B cell (primary cell): ENCODE measurements around the gene KIRREL3. TPM values are rescaled to one million over a fixed set of nuclear protein-coding genes. Genes with fewer than 3 reads are reported as not detected.

Experiments used
- ATAC-seq: fragments of 200-7000 bp; cut with Tn5 transposase; one replicate; pipeline ENCODE4 v1.10.0; 2021; ENCODE audit warnings: low read depth, mild to moderate bottlenecking, moderate number of reproducible peaks, moderate library complexity
- CTCF ChIA-PET: fragments of 350-600 bp; sonication (Branson Sonifier 250); formaldehyde crosslinking; loops from one replicate; lab custom pipeline; 2021; ENCODE audit warnings: antibody characterized with exemption, inconsistent platforms; lab: Charles Lee
- POLR2A ChIA-PET: fragments of 350-600 bp; sonication (Branson Sonifier 250); formaldehyde crosslinking; loops from one replicate; lab custom pipeline; 2021; ENCODE audit warnings: antibody characterized with exemption; lab: Charles Lee
- DNase-seq: peaks from one replicate; pipeline ENCODE4 v3.0.0; 2013
- H2AFZ ChIP-seq: 2 replicates; pipeline ENCODE4 v1.6.1; 2012; ENCODE audit warnings: mild to moderate bottlenecking, low read depth, low read length; ENCODE audit not compliant: insufficient read depth, poor library complexity, severe bottlenecking
- H3K27ac ChIP-seq, 2 donors: 1 replicate in 1 of 2; 2 replicates in 1 of 2; pipeline ENCODE4 v1.5.1; 2012 to 2013; ENCODE audit warnings: low read length in 2 of 2, mild to moderate bottlenecking in 2 of 2, moderate library complexity in 1 of 2
- H3K27me3 ChIP-seq, 4 experiments: fragments of 200-600 bp in 1 of 4; sonication (generic) in 1 of 4; replicated peaks in 1 of 4; 1 replicate in 2 of 4; 2 replicates in 2 of 4; pipeline versions ENCODE4 v1.6.1 to v1.7.0; 2013 to 2016; ENCODE audit warnings: low read length in 3 of 4, mild to moderate bottlenecking in 2 of 4, mixed read lengths in 1 of 4, moderate library complexity in 1 of 4; ENCODE audit not compliant: insufficient read depth in 4 of 4, control insufficient read depth in 3 of 4; ENCODE audit errors: control extremely low read depth in 1 of 4
- H3K36me3 ChIP-seq, 2 experiments: replicated peaks in 1 of 2; 1 replicate in 1 of 2; 2 replicates in 1 of 2; pipeline versions ENCODE4 v1.6.1 to v1.7.1; 2013; ENCODE audit warnings: low read length in 1 of 2; ENCODE audit not compliant: insufficient read depth in 2 of 2, control insufficient read depth in 1 of 2; ENCODE audit errors: control extremely low read depth in 1 of 2, extremely low read depth in 1 of 2
- H3K4me1 ChIP-seq, 2 donors: fragments of 200-600 bp in 1 of 2; sonication (generic) in 1 of 2; 1 replicate in 1 of 2; 2 replicates in 1 of 2; pipeline versions ENCODE4 v1.5.1 to v1.6.1; 2013 to 2017; ENCODE audit warnings: low read length in 2 of 2; ENCODE audit not compliant: control insufficient read depth in 2 of 2, insufficient read depth in 2 of 2
- H3K4me2 ChIP-seq: replicated peaks from 2 replicates; pipeline ENCODE3; 2012; ENCODE audit warnings: mild to moderate bottlenecking, low read depth, low read length; ENCODE audit not compliant: poor library complexity, severe bottlenecking
- H3K4me3 ChIP-seq, 5 experiments: fragments of 200-600 bp in 1 of 5; sonication (generic) in 1 of 5; 1 replicate in 3 of 5; 2 replicates in 2 of 5; pipeline versions ENCODE4 v1.5.1 to v1.7.0; 2011 to 2016; ENCODE audit warnings: low read length in 4 of 5, mild to moderate bottlenecking in 4 of 5, low read depth in 2 of 5, control low read depth in 1 of 5, moderate library complexity in 1 of 5; ENCODE audit not compliant: insufficient read depth in 1 of 5; ENCODE audit errors: control extremely low read depth in 1 of 5, extremely low read depth in 1 of 5
- H3K79me2 ChIP-seq: fragments of 200-600 bp; sonication (generic); one replicate; pipeline ENCODE4 v1.6.0; 2016; ENCODE audit warnings: low read length; ENCODE audit not compliant: control insufficient read depth, insufficient read depth
- H3K9ac ChIP-seq: fragments of 200-600 bp; sonication (generic); 2 replicates; pipeline ENCODE4 v1.6.1; 2017; ENCODE audit warnings: mild to moderate bottlenecking, low read length, moderate library complexity
- H3K9me3 ChIP-seq, 3 donors: one replicate each; pipeline versions ENCODE4 v1.6.1 to v1.7.1; 2013; ENCODE audit warnings: low read length in 2 of 3; ENCODE audit not compliant: control insufficient read depth in 2 of 3, insufficient read depth in 1 of 3; ENCODE audit errors: control extremely low read depth in 1 of 3
- H4K20me1 ChIP-seq: 2 replicates; pipeline ENCODE4 v1.6.0; 2012; ENCODE audit warnings: mild to moderate bottlenecking, low read length; ENCODE audit not compliant: insufficient read depth, control insufficient read depth, poor library complexity, severe bottlenecking
- H3K27ac Mint-ChIP-seq: one replicate; pipeline ENCODE4 v1.8.0; 2021; ENCODE audit warnings: mixed read lengths
- H3K27me3 Mint-ChIP-seq: one replicate; pipeline ENCODE4 v1.8.0; 2021; ENCODE audit warnings: mixed read lengths
- H3K4me1 Mint-ChIP-seq: one replicate; pipeline ENCODE4 v1.8.0; 2021; ENCODE audit warnings: mixed read lengths
- H3K4me3 Mint-ChIP-seq: one replicate; pipeline ENCODE4 v1.8.0; 2021; ENCODE audit warnings: mixed read lengths
- H3K9me3 Mint-ChIP-seq: one replicate; pipeline ENCODE4 v1.8.0; 2022; ENCODE audit warnings: mixed read lengths; ENCODE audit not compliant: insufficient read depth
- CTCF ChIP-seq: fragments of 200-600 bp; IDR thresholded peaks from one replicate; pipeline ENCODE4 v1.8.0; 2022; ENCODE audit warnings: antibody characterized with exemption, mild to moderate bottlenecking
- EZH2 ChIP-seq: IDR thresholded peaks from 2 replicates; pipeline ENCODE4 v1.6.1; 2012; ENCODE audit warnings: borderline replicate concordance, low read depth, mild to moderate bottlenecking, moderate library complexity, low read length; ENCODE audit not compliant: insufficient read depth, poor library complexity, severe bottlenecking
- WGBS: methylation state at CpG from one replicate; pipeline ENCODE4 v1.1.5; 2013; ENCODE audit warnings: missing lambda C conversion rate; ENCODE audit not compliant: insufficient coverage; 5-methylcytosine and 5-hydroxymethylcytosine counted together
- intact Hi-C: fragments of 100-400 bp; cut with micrococcal nuclease; formaldehyde crosslinking; loops from one replicate; pipeline ENCODE4 v1.10.0; 2022
- polyA plus RNA-seq: library from polyadenylated mRNA; depleted of rRNA; stranded (reverse); fragments of >200 nt; gene quantifications from 2 replicates; pipeline ENCODE4 v1.2.3, GENCODE V29; 2012
- total RNA-seq, 2 donors: library from RNA; stranded (reverse); fragments of 120-200 nt in 1 of 2; gene quantifications; 1 replicate in 1 of 2; 2 replicates in 1 of 2; pipeline versions ENCODE4 v1.2.3 to v1.2.4, GENCODE V29; 2013 to 2022

Gene KIRREL3
- total and polyA plus RNA-seq, 2 donors (not counting 1 experiment from before 2014, with no cell fraction given) = not detected

- H4K20me1 ChIP-seq = no peaks in the 10 kb centered on the region
- Mint-ChIP-seq H3K4me1 (no peaks in the 10 kb centered on the region), H3K4me3 (no peak overlapping the region), H3K27me3 (peaks cover 9% of the 10 kb centered on the region), H3K9me3 (peaks cover 6% of the 10 kb centered on the region), H3K27ac (no peak overlapping the region)
- no peak overlapping the region for H3K27ac ChIP-seq
- H2AFZ ChIP-seq = no peak overlapping the region
- no peak overlapping the region for H3K4me3 ChIP-seq
- DNase-seq = no peak
- H3K9me3 ChIP-seq = peaks cover 0 to 9% (median 0%) of the 10 kb centered on the region in 3 donors
- no peaks in the 10 kb centered on the region for H3K4me1 ChIP-seq
- ATAC-seq = no peak
- H3K79me2 ChIP-seq = no peaks in the 10 kb centered on the region
- intact Hi-C loops = no loop called here
- H3K9ac ChIP-seq = no peak overlapping the region
- ChIA-PET POLR2A (no interaction called here), CTCF (no interaction called here)
- no peak for TF ChIP-seq CTCF
- no peak for TF ChIP-seq EZH2
- no peaks in the 10 kb centered on the region for H3K36me3 ChIP-seq
- WGBS = 84% methylated on average over 8 of the region's 11 CpGs
- H3K27me3 ChIP-seq = no peaks in the 10 kb centered on the region
- no peak overlapping the region for H3K4me2 ChIP-seq
Measured at GRCh38 chr11:126817523-126818450, 182.8 kb downstream of the KIRREL3 start.

GRCh38 chr11:126817096-126817495 is 183.5 kb downstream of the KIRREL3 start:
- no peaks in the 10 kb centered on the region for H3K27me3 ChIP-seq
- H3K4me2 ChIP-seq = no peak overlapping the region
- DNase-seq = no peak
- H3K9me3 ChIP-seq = peaks cover 0 to 9% (median 0%) of the 10 kb centered on the region in 3 donors
- H3K9me3 Mint-ChIP-seq = peaks cover 6% of the 10 kb centered on the region
- H3K27ac ChIP-seq = no peak overlapping the region
- H3K4me3 ChIP-seq = no peak overlapping the region
- H3K4me1 Mint-ChIP-seq = no peaks in the 10 kb centered on the region
- CTCF ChIA-PET = no interaction called here
- no CpG with 5 or more reads among the region's 1 CpG for WGBS
- H2AFZ ChIP-seq = no peak overlapping the region
- no peaks in the 10 kb centered on the region for H3K4me1 ChIP-seq
- no peaks in the 10 kb centered on the region for H4K20me1 ChIP-seq
- H3K9ac ChIP-seq = no peak overlapping the region
- H3K27me3 Mint-ChIP-seq = peaks cover 9% of the 10 kb centered on the region
- POLR2A ChIA-PET = no interaction called here
- H3K79me2 ChIP-seq = no peaks in the 10 kb centered on the region
- no peak for TF ChIP-seq EZH2
- no peak for TF ChIP-seq CTCF
- H3K4me3 Mint-ChIP-seq = no peak overlapping the region
- H3K27ac Mint-ChIP-seq = no peak overlapping the region
- H3K36me3 ChIP-seq = no peaks in the 10 kb centered on the region
- intact Hi-C loops = no loop called here
- no peak for ATAC-seq
